ENCODE results near the gene C2orf42.

The C2orf42 gene

GRCh38 chr2:70123829-70124116 lies 67.0 kb downstream of the C2orf42 start:
- no peak for DNase-seq (ENCODE audit: low spot score)
- ChIA-PET POLR2A (ENCODE audit: low non-redundant PET) (no interaction called here), CTCF (no interaction called here)
- TF ChIP-seq, protein P1, sequence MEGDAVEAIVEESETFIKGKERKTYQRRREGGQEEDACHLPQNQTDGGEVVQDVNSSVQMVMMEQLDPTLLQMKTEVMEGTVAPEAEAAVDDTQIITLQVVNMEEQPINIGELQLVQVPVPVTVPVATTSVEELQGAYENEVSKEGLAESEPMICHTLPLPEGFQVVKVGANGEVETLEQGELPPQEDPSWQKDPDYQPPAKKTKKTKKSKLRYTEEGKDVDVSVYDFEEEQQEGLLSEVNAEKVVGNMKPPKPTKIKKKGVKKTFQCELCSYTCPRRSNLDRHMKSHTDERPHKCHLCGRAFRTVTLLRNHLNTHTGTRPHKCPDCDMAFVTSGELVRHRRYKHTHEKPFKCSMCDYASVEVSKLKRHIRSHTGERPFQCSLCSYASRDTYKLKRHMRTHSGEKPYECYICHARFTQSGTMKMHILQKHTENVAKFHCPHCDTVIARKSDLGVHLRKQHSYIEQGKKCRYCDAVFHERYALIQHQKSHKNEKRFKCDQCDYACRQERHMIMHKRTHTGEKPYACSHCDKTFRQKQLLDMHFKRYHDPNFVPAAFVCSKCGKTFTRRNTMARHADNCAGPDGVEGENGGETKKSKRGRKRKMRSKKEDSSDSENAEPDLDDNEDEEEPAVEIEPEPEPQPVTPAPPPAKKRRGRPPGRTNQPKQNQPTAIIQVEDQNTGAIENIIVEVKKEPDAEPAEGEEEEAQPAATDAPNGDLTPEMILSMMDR (conservative IDR thresholded peaks at IDR 0.05; ENCODE audit: low read depth): no peak
- peak overlapping the region; percentile 89 for H3K27ac ChIP-seq

DNA sequence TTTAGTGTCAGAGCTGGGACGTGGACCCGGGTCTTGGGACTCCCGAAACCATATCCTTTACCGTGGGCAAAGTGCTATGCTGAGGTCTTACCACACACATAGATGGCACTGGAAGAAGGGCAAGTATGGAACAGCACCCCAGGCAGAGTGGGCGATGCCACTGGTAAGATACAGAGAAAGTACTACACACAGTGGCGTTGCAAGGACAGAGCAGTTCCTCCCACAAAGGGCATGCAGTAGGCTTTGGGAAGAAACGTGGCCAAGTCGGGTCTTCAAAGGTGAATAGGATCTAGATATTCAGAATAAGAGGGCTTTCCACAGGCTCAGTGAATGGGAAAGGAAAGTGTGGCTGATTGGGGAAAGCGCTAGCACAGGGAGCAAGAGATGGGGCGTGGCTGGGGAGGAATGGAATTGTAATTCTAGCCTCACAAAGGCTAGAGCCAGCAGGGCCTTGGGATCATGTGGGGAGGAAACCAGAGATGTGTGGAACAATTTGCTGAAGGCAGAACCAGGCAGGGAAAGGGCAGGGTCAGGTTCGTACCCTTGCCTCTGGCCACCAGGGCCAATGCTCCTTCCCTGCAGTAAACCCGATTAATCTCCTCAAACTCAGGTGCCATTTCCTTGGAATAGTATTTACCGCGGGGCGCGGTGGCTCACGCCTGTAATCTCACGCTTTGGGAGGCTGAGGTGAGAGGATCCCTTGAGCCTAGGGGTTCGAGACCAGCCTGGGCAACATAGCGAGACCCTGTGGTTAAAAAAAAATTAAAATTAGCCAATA lies 67.6 kb downstream of the C2orf42 start:
- CTCF ChIA-PET: interaction anchor here (0.6 to 0.9 kb wide), 2 partner anchors 17 to 746 kb away, joined by 3 read pairs; no protein-coding TSS in a partner anchor

DNA sequence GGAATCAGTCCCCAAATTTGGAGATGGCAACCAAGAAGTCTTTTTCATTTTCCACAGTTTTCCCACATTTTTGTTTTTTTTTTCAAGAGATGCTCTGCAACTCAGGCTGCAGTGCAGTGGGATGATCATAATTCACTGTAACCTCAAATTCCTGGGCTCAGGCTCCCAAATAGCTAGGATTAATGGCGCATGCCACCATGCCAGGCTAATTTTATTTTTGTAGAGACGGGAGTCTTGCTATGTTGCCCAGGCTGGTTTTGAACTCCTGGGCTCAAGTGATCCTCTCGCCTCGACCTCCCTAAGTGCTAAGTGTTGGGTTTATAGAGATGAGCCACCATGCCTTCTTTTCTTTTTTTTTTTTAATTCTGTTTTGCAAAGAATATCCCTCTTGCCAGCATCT lies 68.3 kb downstream of the C2orf42 start:
- POLR2A ChIA-PET (ENCODE audit: low non-redundant PET): no interaction called here
- CTCF ChIA-PET: interaction anchor here (0.6 to 0.9 kb wide), 2 partner anchors 18 to 745 kb away, joined by 3 read pairs; no protein-coding TSS in a partner anchor
- TF ChIP-seq, protein P1 (conservative IDR thresholded peaks at IDR 0.05; ENCODE audit: low read depth): no peak
- no peak overlapping the region for H3K27ac ChIP-seq
- no peak for DNase-seq (ENCODE audit: low spot score)

More for the DNA sequence above, 67.6 kb downstream of the C2orf42 start:
- TF ChIP-seq, protein P1 (conservative IDR thresholded peaks at IDR 0.05; ENCODE audit: low read depth): no peak
- peak overlapping the region; percentile 89 for H3K27ac ChIP-seq
- POLR2A ChIA-PET (ENCODE audit: low non-redundant PET): no interaction called here
- no peak for DNase-seq (ENCODE audit: low spot score)

- ChIA-PET POLR2A (ENCODE audit: low non-redundant PET) (no interaction called here), CTCF (interaction anchor here (0.9 kb wide), 1 partner anchor 19 kb away, joined by 3 read pairs; no protein-coding TSS in a partner anchor)
- peak overlapping the region; percentile 48 for H3K27ac ChIP-seq
- TF ChIP-seq, protein P1 (conservative IDR thresholded peaks at IDR 0.05; ENCODE audit: low read depth): no peak
- DNase-seq (ENCODE audit: low spot score): no peak
Observed at GRCh38 chr2:70121627-70122372, 69.0 kb downstream of the C2orf42 start.

GRCh38 chr2:70118798-70119454 lies 71.9 kb downstream of the C2orf42 start:
- ChIA-PET POLR2A (ENCODE audit: low non-redundant PET) (no interaction called here), CTCF (interaction anchor here (0.5 kb wide), 1 partner anchor 32 kb away, joined by 3 read pairs; no protein-coding TSS in a partner anchor)
- H3K27ac ChIP-seq: no peak overlapping the region
- DNase-seq (ENCODE audit: low spot score): no peak
- TF ChIP-seq, protein P1 (conservative IDR thresholded peaks at IDR 0.05; ENCODE audit: low read depth): no peak

- POLR2A ChIA-PET (ENCODE audit: low non-redundant PET): no interaction called here
- CTCF ChIA-PET: interaction anchor here (0.6 to 0.9 kb wide), 2 partner anchors 17 to 21 kb away, joined by 3 to 6 read pairs; no protein-coding TSS in a partner anchor
- TF ChIP-seq, protein P1 (conservative IDR thresholded peaks at IDR 0.05; ENCODE audit: low read depth): no peak
- no peak overlapping the region for H3K27ac ChIP-seq
- no peak for DNase-seq (ENCODE audit: low spot score)
Observed at GRCh38 chr2:70116936-70117552, 73.8 kb downstream of the C2orf42 start.
